WTC11 (cell line): Measurements from ENCODE around the gene NCCRP1. TPM values are rescaled to one million over a fixed set of nuclear protein-coding genes. Genes with fewer than 3 reads are reported as not detected.

Experiments
- ATAC-seq: fragments of 200-7000 bp; cut with Tn5 transposase; 2 replicates; pipeline ENCODE4 v1.10.0; 2021; ENCODE audit warnings: mild to moderate bottlenecking, moderate library complexity
- CTCF ChIA-PET: fragments of 300-600 bp; sonication (Branson Sonifier 250); formaldehyde crosslinking; loops from one replicate; lab custom pipeline; 2021; ENCODE audit warnings: antibody characterized with exemption; lab: Charles Lee
- POLR2A ChIA-PET: fragments of 350-600 bp; sonication (Branson Sonifier 250); formaldehyde crosslinking; loops from one replicate; lab custom pipeline; 2021; ENCODE audit warnings: antibody characterized with exemption; lab: Charles Lee
- DNase-seq: peaks from one replicate; pipeline ENCODE4 v3.0.0; 2021; ENCODE audit warnings: low spot score
- H3K27ac Mint-ChIP-seq: 2 replicates; pipeline ENCODE4 v1.8.0; 2021; ENCODE audit warnings: mixed read lengths
- H3K27me3 Mint-ChIP-seq: 2 replicates; pipeline ENCODE4 v1.8.0; 2021; ENCODE audit warnings: low read depth, mild to moderate bottlenecking, moderate library complexity, mixed read lengths
- H3K36me3 Mint-ChIP-seq: 2 replicates; pipeline ENCODE4 v1.8.0; 2021; ENCODE audit warnings: mixed read lengths
- H3K4me1 Mint-ChIP-seq: 2 replicates; pipeline ENCODE4 v1.8.0; 2022; ENCODE audit warnings: mixed read lengths
- H3K4me3 Mint-ChIP-seq: 2 replicates; pipeline ENCODE4 v1.8.0; 2021; ENCODE audit warnings: mild to moderate bottlenecking, moderate library complexity, mixed read lengths
- H3K9me3 Mint-ChIP-seq: 2 replicates; pipeline ENCODE4 v1.8.0; 2021; ENCODE audit warnings: mixed read lengths
- ATF3 ChIP-seq: sonication (generic); formaldehyde crosslinking; conservative IDR thresholded peaks from 2 replicates; pipeline ENCODE4 v1.8.1; 2022; ENCODE audit warnings: mild to moderate bottlenecking, missing genetic modification reagents
- CDX4 ChIP-seq: fragments of 250-450 bp; sonication (Bioruptor Pico); IDR thresholded peaks from 2 replicates; pipeline ENCODE4 v1.9.0; 2021; ENCODE audit warnings: moderate library complexity, mild to moderate bottlenecking, inconsistent platforms, borderline replicate concordance
- CREM ChIP-seq: sonication (generic); formaldehyde crosslinking; IDR thresholded peaks from 2 replicates; pipeline ENCODE4 v1.8.1; 2022; ENCODE audit warnings: mild to moderate bottlenecking, missing genetic modification reagents, moderate library complexity
- CTCF ChIP-seq: fragments of 200-600 bp; IDR thresholded peaks from 2 replicates; pipeline ENCODE4 v1.8.0; 2022; ENCODE audit warnings: antibody characterized with exemption
- E2F1 ChIP-seq: sonication (generic); formaldehyde crosslinking; IDR thresholded peaks from 2 replicates; pipeline ENCODE4 v1.8.0; 2022; ENCODE audit warnings: mild to moderate bottlenecking, missing genetic modification reagents
- ELF4 ChIP-seq: sonication (generic); formaldehyde crosslinking; IDR thresholded peaks from 2 replicates; pipeline ENCODE4 v1.8.1; 2022; ENCODE audit warnings: low read depth, mild to moderate bottlenecking, moderate library complexity, missing genetic modification reagents
- EMX1 ChIP-seq: fragments of 250-450 bp; sonication (Bioruptor Pico); IDR thresholded peaks from 2 replicates; pipeline ENCODE4 v1.8.0; 2021; ENCODE audit warnings: mild to moderate bottlenecking
- FOXP4 ChIP-seq: sonication (generic); formaldehyde crosslinking; IDR thresholded peaks from 2 replicates; pipeline ENCODE4 v1.8.0; 2022; ENCODE audit warnings: mild to moderate bottlenecking, missing genetic modification reagents
- GRHL2 ChIP-seq: fragments of 250-450 bp; sonication (Bioruptor Pico); IDR thresholded peaks from 2 replicates; pipeline ENCODE4 v1.8.0; 2022; ENCODE audit warnings: mild to moderate bottlenecking, moderate library complexity; ENCODE audit not compliant: insufficient replicate concordance, severe bottlenecking
- GTF2I ChIP-seq: fragments of 250-450 bp; sonication (Bioruptor Pico); conservative IDR thresholded peaks from 2 replicates; pipeline ENCODE4 v1.4.0; 2021; ENCODE audit warnings: mild to moderate bottlenecking
- MLX ChIP-seq: sonication (generic); formaldehyde crosslinking; IDR thresholded peaks from 2 replicates; pipeline ENCODE4 v1.8.1; 2023; ENCODE audit warnings: mild to moderate bottlenecking, missing genetic modification reagents, moderate library complexity
- MXD4 ChIP-seq: fragments of 250-450 bp; sonication (Bioruptor Pico); IDR thresholded peaks from 2 replicates; pipeline ENCODE4 v1.8.0; 2021; ENCODE audit warnings: mild to moderate bottlenecking, moderate library complexity, borderline replicate concordance
- RELA ChIP-seq: sonication (generic); formaldehyde crosslinking; IDR thresholded peaks from 2 replicates; pipeline ENCODE4 v1.8.1; 2022; ENCODE audit warnings: missing genetic modification reagents, mild to moderate bottlenecking, borderline replicate concordance
- TEAD1 ChIP-seq: sonication (generic); formaldehyde crosslinking; IDR thresholded peaks from 2 replicates; pipeline ENCODE4 v1.8.0; 2022; ENCODE audit warnings: mild to moderate bottlenecking, missing genetic modification reagents
- TP53 ChIP-seq: sonication (generic); formaldehyde crosslinking; IDR thresholded peaks from 2 replicates; pipeline ENCODE4 v1.8.1; 2023; ENCODE audit warnings: mild to moderate bottlenecking, missing genetic modification reagents
- ZBTB43 ChIP-seq: sonication (generic); formaldehyde crosslinking; IDR thresholded peaks from 2 replicates; pipeline ENCODE4 v1.8.1; 2023; ENCODE audit warnings: mild to moderate bottlenecking, missing genetic modification reagents
- ZNF281 ChIP-seq: sonication (generic); formaldehyde crosslinking; IDR thresholded peaks from 2 replicates; pipeline ENCODE4 v1.8.0; 2023; ENCODE audit warnings: mild to moderate bottlenecking, missing genetic modification reagents
- ZNF317 ChIP-seq: sonication (generic); formaldehyde crosslinking; IDR thresholded peaks from 2 replicates; pipeline ENCODE4 v1.8.1; 2023; ENCODE audit warnings: low read depth, mild to moderate bottlenecking, moderate library complexity, missing genetic modification reagents, borderline replicate concordance
- ZNF423 ChIP-seq: fragments of 250-450 bp; sonication (Bioruptor Pico); IDR thresholded peaks from 2 replicates; pipeline ENCODE4 v2.1.2; 2022; ENCODE audit warnings: mild to moderate bottlenecking, moderate library complexity
- ZNF532 ChIP-seq: fragments of 250-450 bp; sonication (Bioruptor Pico); IDR thresholded peaks from 2 replicates; pipeline ENCODE4 v1.9.0; 2021; ENCODE audit warnings: mild to moderate bottlenecking, borderline replicate concordance
- total RNA-seq: library from RNA; stranded (reverse); gene quantifications from 3 replicates; pipeline ENCODE4 v1.2.3, GENCODE V29; 2021

Gene NCCRP1
- total RNA-seq, 1 experiment from 2014 or later: 2.0 TPM

GRCh38 chr19:39163621-39164020, 33.1 kb upstream of the NCCRP1 start:
- ATAC-seq (no peak), DNase-seq (no peak)
- TF ChIP-seq TP53 (no peak), FOXP4 (CRISPR knock-in tag) (no peak), CREM (no peak), ATF3 (CRISPR knock-in tag) (no peak), MLX (CRISPR knock-in tag) (no peak), ZBTB43 (CRISPR knock-in tag) (no peak), TEAD1 (CRISPR knock-in tag) (no peak), MXD4 (CRISPR knock-in tag) (no peak), ZNF532 (CRISPR knock-in tag) (no peak), ZNF281 (no peak), ZNF317 (CRISPR knock-in tag) (no peak), ZNF423 (CRISPR knock-in tag) (no peak), E2F1 (no peak), RELA (no peak), GTF2I (CRISPR knock-in tag) (no peak), GRHL2 (CRISPR knock-in tag) (no peak), CTCF (no peak), EMX1 (CRISPR knock-in tag) (no peak), ELF4 (CRISPR knock-in tag) (no peak), CDX4 (CRISPR knock-in tag) (no peak)
- H3K9me3 Mint-ChIP-seq: no peaks in the 10 kb centered on the region
- no peaks in the 10 kb centered on the region for H3K36me3 Mint-ChIP-seq
- H3K4me1 Mint-ChIP-seq: peaks cover 16% of the 10 kb centered on the region
- no peak overlapping the region for H3K4me3 Mint-ChIP-seq
- POLR2A ChIA-PET: interaction anchor here (0.7 kb wide), 1 partner anchor 141 kb away, joined by 5 read pairs; no protein-coding TSS in a partner anchor
- no peak overlapping the region for H3K27ac Mint-ChIP-seq
- no peaks in the 10 kb centered on the region; the same call in 1 of the 2 replicates for H3K27me3 Mint-ChIP-seq
- CTCF ChIA-PET: interaction anchor here (2.4 kb wide), 1 partner anchor 42 kb away, joined by 6 read pairs; no protein-coding TSS in a partner anchor
